GM12878 (cell line): Measurements from ENCODE around the gene ANKRD65.

Source experiments
- BACH1 ChIP-seq: fragments of 450-650 bp; IDR thresholded peaks from 2 replicates; pipeline ENCODE4 v1.6.1; 2017; ENCODE audit warnings: mild to moderate bottlenecking, borderline replicate concordance
- BRCA1 ChIP-seq: IDR thresholded peaks from 2 replicates; pipeline ENCODE4 v1.6.1; 2011; ENCODE audit warnings: low read depth, low read length, improper control_type of control experiment
- GABPA ChIP-seq: IDR thresholded peaks from 2 replicates; pipeline ENCODE4 v1.6.1; 2014; ENCODE audit warnings: antibody characterized with exemption, low read depth, mild to moderate bottlenecking, inconsistent platforms
- PML ChIP-seq: IDR thresholded peaks from 2 replicates; pipeline ENCODE4 v1.6.1; 2012; ENCODE audit warnings: low read length, inconsistent platforms
- POLR2AphosphoS5 ChIP-seq: IDR thresholded peaks from 2 replicates; pipeline ENCODE4 v1.6.1; 2011; ENCODE audit warnings: mild to moderate bottlenecking, low read length, inconsistent platforms
- TF ChIP-seq, protein P1 (sequence below), 3 experiments: IDR thresholded peaks in 2 of 3; conservative IDR thresholded peaks in 1 of 3; 2 replicates each; pipeline ENCODE4 v1.5.1; 2011; ENCODE audit warnings: low read depth in 3 of 3, low read length in 3 of 3, mild to moderate bottlenecking in 3 of 3, control low read depth in 2 of 3, moderate library complexity in 2 of 3, inconsistent platforms in 1 of 3, mixed read lengths in 1 of 3; ENCODE audit not compliant: control insufficient read depth in 2 of 3, insufficient read depth in 1 of 3; ENCODE audit errors: extremely low read depth in 1 of 3

DNA sequence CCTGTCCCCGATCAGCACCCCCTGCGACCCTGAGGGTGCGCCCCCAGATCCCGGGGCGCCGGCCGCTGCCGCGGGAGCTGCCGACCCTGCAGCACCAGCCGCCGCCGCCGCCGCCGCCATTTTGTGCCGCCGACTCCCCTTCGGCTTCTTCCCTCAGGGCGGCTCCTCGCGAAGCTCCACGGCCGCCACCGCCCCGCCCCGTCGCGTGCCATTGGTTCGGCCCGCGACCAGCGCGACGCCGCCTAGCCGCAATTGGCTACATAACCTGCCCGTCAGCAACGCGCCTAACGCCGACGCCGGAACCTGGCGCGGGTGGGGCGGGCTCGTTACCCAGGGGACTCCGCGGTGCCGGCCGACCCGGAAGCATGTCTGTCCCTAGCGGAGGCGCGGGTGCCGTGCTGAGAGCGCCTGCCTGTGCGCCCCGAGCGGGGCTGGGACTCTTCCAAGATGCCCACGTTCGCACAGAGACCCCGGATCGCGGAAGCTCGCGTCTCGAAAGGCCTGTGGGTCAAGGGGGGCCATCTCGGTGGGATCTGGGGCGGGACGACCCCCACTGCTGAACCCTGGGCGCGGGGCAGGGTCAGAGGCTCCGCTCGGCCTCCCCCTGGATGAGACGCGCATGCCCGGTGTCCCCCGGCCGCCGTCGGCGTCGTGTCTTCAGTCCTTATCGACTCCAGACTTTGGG lies 21.7 kb downstream of the ANKRD65 start, which contains the start of gene CCNL2:
- TF ChIP-seq PML, result no peak
- TF ChIP-seq, protein P1, sequence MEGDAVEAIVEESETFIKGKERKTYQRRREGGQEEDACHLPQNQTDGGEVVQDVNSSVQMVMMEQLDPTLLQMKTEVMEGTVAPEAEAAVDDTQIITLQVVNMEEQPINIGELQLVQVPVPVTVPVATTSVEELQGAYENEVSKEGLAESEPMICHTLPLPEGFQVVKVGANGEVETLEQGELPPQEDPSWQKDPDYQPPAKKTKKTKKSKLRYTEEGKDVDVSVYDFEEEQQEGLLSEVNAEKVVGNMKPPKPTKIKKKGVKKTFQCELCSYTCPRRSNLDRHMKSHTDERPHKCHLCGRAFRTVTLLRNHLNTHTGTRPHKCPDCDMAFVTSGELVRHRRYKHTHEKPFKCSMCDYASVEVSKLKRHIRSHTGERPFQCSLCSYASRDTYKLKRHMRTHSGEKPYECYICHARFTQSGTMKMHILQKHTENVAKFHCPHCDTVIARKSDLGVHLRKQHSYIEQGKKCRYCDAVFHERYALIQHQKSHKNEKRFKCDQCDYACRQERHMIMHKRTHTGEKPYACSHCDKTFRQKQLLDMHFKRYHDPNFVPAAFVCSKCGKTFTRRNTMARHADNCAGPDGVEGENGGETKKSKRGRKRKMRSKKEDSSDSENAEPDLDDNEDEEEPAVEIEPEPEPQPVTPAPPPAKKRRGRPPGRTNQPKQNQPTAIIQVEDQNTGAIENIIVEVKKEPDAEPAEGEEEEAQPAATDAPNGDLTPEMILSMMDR (IDR thresholded peaks at IDR 0.05 in 2 of 3, conservative IDR thresholded peaks at IDR 0.05 in 1 of 3; ENCODE audit: control insufficient read depth in 2 of 3, extremely low read depth in 1 of 3, insufficient read depth in 1 of 3, low read depth in 3 of 3, low read length in 3 of 3), result peak; percentile 38 to 71 (median 55); a peak in 5 of 6 replicates
- TF ChIP-seq POLR2AphosphoS5, result peak; percentile 85
- no peak for TF ChIP-seq GABPA
- peak; percentile 61 for TF ChIP-seq BACH1
- TF ChIP-seq BRCA1, result no peak
